ENCODE results near the gene CNTNAP2. TPM values are rescaled to one million over a fixed set of nuclear protein-coding genes. Genes with fewer than 3 reads are reported as not detected.
A peak's percentile ranks its signal among the peaks of the same experiment; 100 is the strongest.

Gene CNTNAP2
- total and polyA plus RNA-seq, 8 donors = 0.94 to 42.5 (median 38.6) TPM

DNA sequence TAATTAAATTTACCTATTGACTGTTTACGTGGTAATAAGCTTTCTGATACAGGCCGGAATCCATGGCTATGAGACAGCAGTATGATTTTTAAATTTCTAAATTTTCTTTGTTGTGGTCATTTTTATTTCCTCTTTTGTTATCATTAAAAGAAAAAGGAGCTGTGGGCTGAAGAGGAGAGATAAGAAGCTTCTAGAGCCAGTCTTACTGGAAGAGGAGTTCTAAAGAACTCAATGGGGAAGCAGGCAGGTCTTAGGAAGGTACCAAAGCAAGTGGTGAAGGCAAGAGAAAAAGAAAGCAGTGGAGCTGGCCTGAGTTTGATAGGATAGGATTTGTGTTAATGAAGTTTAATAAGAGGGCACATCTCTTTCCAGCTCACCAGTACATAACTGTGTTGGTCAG, 1187.8 kb downstream of the CNTNAP2 start:
- no peaks in the 10 kb centered on the region for H3K27me3 ChIP-seq
- H3K27ac ChIP-seq = no peak overlapping the region
- peaks cover 0 to 14% of the 10 kb centered on the region in 2 donors for H3K9me3 ChIP-seq
- DNase-seq = no peak
- no peak for ATAC-seq
- no peaks in the 10 kb centered on the region for H3K36me3 ChIP-seq
- intact Hi-C loops (cut with DNase I) = no loop called here
- H3K4me1 ChIP-seq = no peaks in the 10 kb centered on the region
- no peak for TF ChIP-seq CTCF (IDR thresholded peaks at IDR 0.05)
- H3K4me3 ChIP-seq = no peak overlapping the region

- Histone ChIP-seq H3K4me3 (no peak overlapping the region), H3K9me3 (peaks cover 0 to 14% of the 10 kb centered on the region in 2 donors), H3K27me3 (no peaks in the 10 kb centered on the region), H3K36me3 (no peaks in the 10 kb centered on the region), H3K27ac (no peak overlapping the region), H3K4me1 (no peaks in the 10 kb centered on the region)
- intact Hi-C loops (cut with DNase I) = no loop called here
- no peak for TF ChIP-seq CTCF (IDR thresholded peaks at IDR 0.05)
- ATAC-seq (no peak), DNase-seq (no peak)
Measured at GRCh38 chr7:147305827-147306226, 1189.2 kb downstream of the CNTNAP2 start.

DNA sequence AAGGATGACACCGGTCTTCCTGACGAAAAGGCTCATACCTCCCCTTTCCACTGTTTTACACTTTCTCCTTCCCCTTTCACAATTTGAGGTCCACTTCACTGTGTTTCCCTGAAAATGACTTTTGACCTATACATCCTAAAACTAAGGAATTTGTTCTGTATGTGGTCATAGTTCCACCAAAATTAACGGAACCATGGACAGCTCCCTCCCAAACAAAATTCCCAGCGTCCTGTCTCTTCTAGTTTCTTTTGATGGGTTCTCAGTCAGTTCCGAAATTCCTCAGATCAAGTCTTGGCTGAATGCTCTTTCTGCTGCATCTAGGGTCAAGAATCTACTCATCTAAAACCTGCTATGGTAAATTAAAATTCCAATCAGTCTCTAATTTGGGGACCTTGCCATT, 1191.9 kb downstream of the CNTNAP2 start:
- no peaks in the 10 kb centered on the region for H3K4me1 ChIP-seq
- peaks cover 0 to 14% of the 10 kb centered on the region in 2 donors for H3K9me3 ChIP-seq
- H3K4me3 ChIP-seq = no peak overlapping the region
- TF ChIP-seq CTCF (IDR thresholded peaks at IDR 0.05) = no peak
- H3K27ac ChIP-seq = no peak overlapping the region
- DNase-seq (peak in 1 of 4 donors; percentile 28), ATAC-seq (no peak)
- intact Hi-C loops (cut with DNase I) = no loop called here
- H3K27me3 ChIP-seq = no peaks in the 10 kb centered on the region
- H3K36me3 ChIP-seq = no peaks in the 10 kb centered on the region

GRCh38 chr7:147311336-147311735, 1194.7 kb downstream of the CNTNAP2 start:
- H3K36me3 ChIP-seq = no peaks in the 10 kb centered on the region
- ATAC-seq = no peak
- no peaks in the 10 kb centered on the region for H3K4me1 ChIP-seq
- no peak for TF ChIP-seq CTCF (IDR thresholded peaks at IDR 0.05)
- no peak overlapping the region for H3K4me3 ChIP-seq
- intact Hi-C loops (cut with DNase I) = no loop called here
- H3K9me3 ChIP-seq = peaks cover 0 to 5% of the 10 kb centered on the region in 2 donors
- no peak overlapping the region for H3K27ac ChIP-seq
- DNase-seq = no peak
- no peaks in the 10 kb centered on the region for H3K27me3 ChIP-seq

DNA sequence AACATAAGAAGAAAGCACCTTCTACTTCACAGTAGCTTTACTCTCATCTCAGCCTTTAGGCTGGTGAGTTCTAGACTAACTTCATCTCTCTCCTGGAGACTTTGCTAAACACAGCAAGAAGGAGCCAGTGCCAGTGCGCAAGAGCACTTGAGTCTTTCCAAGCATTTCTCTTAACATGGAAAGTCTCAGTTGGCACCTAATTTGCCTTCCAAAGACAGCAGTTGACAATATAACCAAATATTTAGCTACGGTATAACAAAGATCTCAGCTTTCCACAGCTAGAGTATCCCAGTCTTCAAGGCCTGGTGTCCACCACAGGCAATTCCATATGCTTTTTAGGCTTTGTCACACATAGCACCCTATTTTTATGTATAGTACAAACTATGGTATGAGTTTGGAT, 1204.9 kb downstream of the CNTNAP2 start:
- TF ChIP-seq CTCF (IDR thresholded peaks at IDR 0.05) = no peak
- intact Hi-C loops (cut with DNase I) = no loop called here
- H3K27ac ChIP-seq = no peak overlapping the region

More for the DNA sequence above, 1204.9 kb downstream of the CNTNAP2 start:
- no peaks in the 10 kb centered on the region for H3K36me3 ChIP-seq
- H3K9me3 ChIP-seq = peaks cover 0 to 17% of the 10 kb centered on the region in 2 donors
- no peak overlapping the region for H3K4me3 ChIP-seq
- no peaks in the 10 kb centered on the region for H3K27me3 ChIP-seq
- no peaks in the 10 kb centered on the region for H3K4me1 ChIP-seq
- DNase-seq = no peak
- ATAC-seq = no peak

All from left lung (tissue), 10 donors.